A549 (cell line): Measurements from ENCODE around the gene PML. TPM values are rescaled to one million over a fixed set of nuclear protein-coding genes. Genes with fewer than 3 reads are reported as not detected.
"Not testable (repeated sequence)": the region's sequence is repeated elsewhere in the genome, so short reads cannot be mapped to it uniquely, and the experiment has no call there.

ENCODE experiments used
- ATAC-seq, 2 experiments: fragments of 200-7000 bp in 1 of 2; fragments of >200 bp in 1 of 2; cut with Nextera tagmentation in 1 of 2; cut with Tn5 transposase in 1 of 2; 3 replicates each; pipeline versions ENCODE4 v1.8.0 to v1.9.1; 2018 to 2020; ENCODE audit warnings: mild to moderate bottlenecking in 1 of 2, moderate library complexity in 1 of 2
- CTCF ChIA-PET: fragments of 300-600 bp; sonication (Branson Sonifier 250); formaldehyde crosslinking; extraction: SDS; loops from one replicate; lab custom pipeline; 2021; ENCODE audit warnings: antibody characterized with exemption, inconsistent platforms; lab: Yijun Ruan, JAX
- POLR2A ChIA-PET: fragments of 350-600 bp; formaldehyde crosslinking; extraction: SDS; loops from one replicate; lab custom pipeline; 2021; ENCODE audit warnings: antibody characterized with exemption, inconsistent platforms; lab: Yijun Ruan, JAX
- DNase-seq, 2 experiments: peaks; one replicate each; pipeline versions ENCODE4 v3.0.0 to v3.0.0-alpha.2; 2011 to 2016; ENCODE audit warnings: low read depth in 1 of 2, low spot score in 1 of 2
- FAIRE-seq: peaks from 2 replicates; lab custom pipeline; 2011; peaks lifted over from hg19 to GRCh38; lab: Jason Lieb, UNC
- H3K27ac ChIP-seq, 2 experiments: fragments of >200 bp; sonication (Bioruptor Twin); formaldehyde crosslinking; 3 replicates each; pipeline ENCODE4 v1.5.1; 2016 to 2017
- H3K4me1 ChIP-seq: fragments of >200 bp; sonication (Bioruptor Twin); formaldehyde crosslinking; 3 replicates; pipeline ENCODE4 v1.6.1; 2016
- H3K4me2 ChIP-seq: fragments of >200 bp; sonication (Bioruptor Twin); formaldehyde crosslinking; 3 replicates; pipeline ENCODE4 v1.6.1; 2016
- H3K4me3 ChIP-seq: fragments of >200 bp; sonication (Bioruptor Twin); formaldehyde crosslinking; 3 replicates; pipeline ENCODE4 v1.5.1; 2016
- H3K9me3 ChIP-seq: fragments of >200 bp; sonication (Bioruptor Twin); formaldehyde crosslinking; 3 replicates; pipeline ENCODE4 v1.6.1; 2016
- WGBS: methylation state at CpG from one replicate; pipeline ENCODE4 v1.1.6; 2017; ENCODE audit errors: missing lambda C conversion rate; 5-methylcytosine and 5-hydroxymethylcytosine counted together
- polyA plus RNA-seq, 4 experiments: library from polyadenylated mRNA; depleted of rRNA in 3 of 4; stranded (reverse); fragments of >200 nt; fragmentation: RNase III in 1 of 4; extraction: RNeasy Plus Mini Kit Qiagen cat#74134 plus additional on column Dnase treatment in 1 of 4; gene quantifications; 2 replicates in 3 of 4; 3 replicates in 1 of 4; pipeline ENCODE4 v1.2.3, GENCODE V29; 2011 to 2017
- small RNA-seq, 6 experiments: library from RNA; depleted of rRNA; stranded (forward); fragments of <200 nt; gene quantifications; one replicate each; pipeline ENCODE3, GENCODE V24; 2012

The PML gene
- polyA plus RNA-seq, 2 of the 4 experiments (the other 2 are of a cell fraction), result 2.1 to 8.5 TPM

DNA sequence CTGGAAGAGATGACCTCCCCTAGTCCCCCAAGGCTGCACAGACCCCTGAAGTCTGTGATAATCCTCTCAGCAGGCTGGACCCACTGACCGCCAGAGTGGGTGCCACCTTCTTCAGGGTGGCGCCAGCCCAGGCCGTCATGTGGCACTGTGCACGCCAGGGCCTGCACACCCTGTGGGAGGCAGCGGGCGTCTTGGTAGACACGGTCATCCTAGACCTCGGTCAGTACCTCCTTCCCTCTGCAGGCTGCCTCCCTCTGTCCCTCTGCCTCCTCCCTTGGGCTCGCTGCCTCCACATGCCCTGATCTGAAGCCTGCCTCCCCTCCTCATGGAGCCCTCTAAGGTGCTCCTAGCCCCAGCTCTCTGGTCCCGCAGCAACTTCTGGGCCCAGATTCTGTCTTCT, 101.1 kb downstream of the PML start:
- H3K4me3 ChIP-seq, H3K9me3 ChIP-seq, H3K4me1 ChIP-seq, FAIRE-seq, DNase-seq, CTCF ChIA-PET, H3K4me2 ChIP-seq, H3K27ac ChIP-seq, POLR2A ChIA-PET: not testable (repeated sequence)
- WGBS, result 53% methylated on average over 8 of the region's 10 CpGs
- ATAC-seq, result 0 out of 6 replicates have a peak, but pooled peaks of 1 of the 2 experiments have one; percentile 8

DNA sequence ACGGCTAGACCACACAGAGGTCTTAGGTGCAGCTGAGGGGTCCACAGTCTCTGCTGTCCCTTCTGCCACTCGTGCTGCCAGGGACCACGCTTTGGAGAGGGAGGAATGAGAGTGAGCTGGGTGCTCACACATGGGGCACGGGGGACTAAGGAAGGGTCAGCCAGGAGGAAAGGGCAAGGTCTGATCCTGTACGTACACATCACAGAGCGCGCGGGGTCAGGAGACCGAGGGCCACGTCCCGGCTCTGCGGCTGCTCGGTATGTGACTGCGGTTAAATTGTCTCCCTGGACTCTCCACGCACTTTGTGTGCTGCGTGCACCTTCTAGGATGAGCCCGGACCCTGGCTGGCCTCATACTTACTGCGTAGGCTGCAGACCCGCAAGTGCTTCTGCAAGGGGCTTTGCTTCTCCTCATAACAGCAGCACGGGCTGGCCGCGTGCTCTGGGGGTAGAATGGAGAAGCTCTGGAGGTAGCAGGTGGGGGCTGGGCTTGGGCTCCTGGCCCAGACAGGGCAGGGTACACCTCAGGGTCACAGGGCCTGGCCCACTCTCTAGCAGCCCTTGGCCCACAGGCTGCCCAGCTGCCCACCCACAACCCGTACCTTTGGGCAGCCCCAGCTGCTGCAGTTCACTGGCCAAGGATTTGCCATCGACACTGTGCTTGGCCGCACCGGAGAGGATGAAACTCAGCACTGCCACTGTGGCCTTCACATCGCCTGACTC, 102.4 kb downstream of the PML start:
- FAIRE-seq, CTCF ChIA-PET, H3K9me3 ChIP-seq, H3K27ac ChIP-seq, H3K4me2 ChIP-seq, POLR2A ChIA-PET, H3K4me1 ChIP-seq, H3K4me3 ChIP-seq, DNase-seq, ATAC-seq: not testable (repeated sequence)
- WGBS, result no CpG with 5 or more reads among the region's 27 CpGs

Small RNAs within 50 kb of the gene (small RNA-seq; reads per million reads assigned to genes)
- gene RN7SL429P, result 0 reads per million in 6 experiments

Other genes starting within 250 kb of the PML start
- 0.48 and 0.54 TPM in 2 replicates for gene INSYN1, start 241.4 kb upstream of the PML start, polyA plus RNA-seq (2011; rRNA removed)
- gene INSYN1, start 241.4 kb upstream of the PML start, polyA plus RNA-seq (2017; fragmentation: RNase III; extraction: RNeasy Plus Mini Kit Qiagen cat#74134 plus additional on column Dnase treatment), result 0.84 to 1.9 TPM (median 1.1 TPM) in 3 replicates
- gene TBC1D21, start 121.2 kb upstream of the PML start, polyA plus RNA-seq (2011; rRNA removed), result not detected in 2 replicates
- gene TBC1D21, start 121.2 kb upstream of the PML start, polyA plus RNA-seq (2017; fragmentation: RNase III; extraction: RNeasy Plus Mini Kit Qiagen cat#74134 plus additional on column Dnase treatment), result not detected in 3 replicates
- gene LOXL1, start 68.3 kb upstream of the PML start, polyA plus RNA-seq (2011; rRNA removed), result 0.65 and 0.90 TPM in 2 replicates
- 0.29 to 0.62 TPM (median 0.44 TPM) in 3 replicates for gene LOXL1, start 68.3 kb upstream of the PML start, polyA plus RNA-seq (2017; fragmentation: RNase III; extraction: RNeasy Plus Mini Kit Qiagen cat#74134 plus additional on column Dnase treatment)
- gene STOML1, start 2.4 kb upstream of the PML start, polyA plus RNA-seq (2011; rRNA removed), result 3.5 and 4.3 TPM in 2 replicates
- 4.9 to 6.3 TPM (median 5.7 TPM) in 3 replicates for gene STOML1, start 2.4 kb upstream of the PML start, polyA plus RNA-seq (2017; fragmentation: RNase III; extraction: RNeasy Plus Mini Kit Qiagen cat#74134 plus additional on column Dnase treatment)
- 0.03 and 0.07 TPM in 2 replicates for gene GOLGA6A, start 87.8 kb downstream of the PML start, polyA plus RNA-seq (2011; rRNA removed)
- 0.05 TPM in 1 of 3 replicates, not detected in the others for gene GOLGA6A, start 87.8 kb downstream of the PML start, polyA plus RNA-seq (2017; fragmentation: RNase III; extraction: RNeasy Plus Mini Kit Qiagen cat#74134 plus additional on column Dnase treatment)
- 0.03 and 0.12 TPM in 2 replicates for gene ISLR2, start 135.9 kb downstream of the PML start, polyA plus RNA-seq (2011; rRNA removed)
- 0.10 to 0.25 TPM (median 0.17 TPM) in 3 replicates for gene ISLR2, start 135.9 kb downstream of the PML start, polyA plus RNA-seq (2017; fragmentation: RNase III; extraction: RNeasy Plus Mini Kit Qiagen cat#74134 plus additional on column Dnase treatment)
- 0.10 and 0.28 TPM in 2 replicates for gene ISLR, start 179.0 kb downstream of the PML start, polyA plus RNA-seq (2011; rRNA removed)
- gene ISLR, start 179.0 kb downstream of the PML start, polyA plus RNA-seq (2017; fragmentation: RNase III; extraction: RNeasy Plus Mini Kit Qiagen cat#74134 plus additional on column Dnase treatment), result 0.25 to 0.43 TPM (median 0.30 TPM) in 3 replicates
- gene STRA6, start 208.1 kb downstream of the PML start, polyA plus RNA-seq (2011; rRNA removed), result 35.0 and 49.8 TPM in 2 replicates
- 60.6 to 76.4 TPM (median 70.2 TPM) in 3 replicates for gene STRA6, start 208.1 kb downstream of the PML start, polyA plus RNA-seq (2017; fragmentation: RNase III; extraction: RNeasy Plus Mini Kit Qiagen cat#74134 plus additional on column Dnase treatment)
- gene CCDC33, start 241.6 kb downstream of the PML start, polyA plus RNA-seq (2011; rRNA removed), result 5.4 and 5.9 TPM in 2 replicates
- gene CCDC33, start 241.6 kb downstream of the PML start, polyA plus RNA-seq (2017; fragmentation: RNase III; extraction: RNeasy Plus Mini Kit Qiagen cat#74134 plus additional on column Dnase treatment), result 9.2 to 11.9 TPM (median 10.4 TPM) in 3 replicates